SH-SY5Y (cell line): Measurements from ENCODE around the gene STK24.

ENCODE experiments used
- GATA2 ChIP-seq: IDR thresholded peaks from 2 replicates; pipeline ENCODE4 v1.6.1; 2011; ENCODE audit warnings: mild to moderate bottlenecking, low read depth, low read length
- GATA3 ChIP-seq: IDR thresholded peaks from 2 replicates; pipeline ENCODE4 v1.6.1; 2011; ENCODE audit warnings: low read depth, mild to moderate bottlenecking, low read length, moderate library complexity

DNA sequence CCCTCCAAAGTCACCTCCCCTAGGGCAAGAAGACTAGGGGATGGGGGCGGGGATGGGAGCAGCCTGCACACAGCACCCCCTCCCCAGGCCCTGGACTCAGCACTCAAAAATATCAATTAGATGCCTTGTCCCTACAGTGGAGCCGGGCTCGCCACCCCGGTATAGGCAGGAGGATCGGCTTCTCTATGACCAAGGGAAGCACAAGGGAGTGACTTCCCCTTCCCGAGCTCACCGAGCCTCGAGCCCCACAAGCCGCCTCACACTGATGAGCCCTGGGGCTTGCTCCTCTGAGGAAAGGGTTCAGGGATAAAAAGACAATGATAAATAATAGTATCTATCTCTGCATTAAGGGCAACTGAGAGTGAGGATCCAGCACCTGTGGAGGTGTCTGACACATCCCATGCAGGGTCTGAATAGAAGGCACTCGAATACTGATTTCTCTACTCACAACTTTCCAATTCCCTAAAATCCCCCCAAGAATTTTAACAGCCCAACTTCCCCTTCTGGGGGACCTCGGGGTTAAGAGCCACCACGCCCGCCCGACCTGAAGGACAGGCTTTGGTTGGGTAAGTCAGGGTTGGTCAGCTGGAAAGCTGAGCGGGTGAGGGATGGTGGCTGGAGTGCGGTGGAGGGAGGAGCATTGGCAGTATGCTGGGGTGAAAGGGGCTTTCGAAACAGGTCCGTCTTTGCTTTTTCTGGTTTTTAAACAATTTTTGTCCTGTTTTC lies 51.3 kb downstream of the STK24 start:
- TF ChIP-seq GATA2 (no peak), GATA3 (no peak)
